ENCODE measurements around the gene TTLL7.

The TTLL7 gene, protein sequence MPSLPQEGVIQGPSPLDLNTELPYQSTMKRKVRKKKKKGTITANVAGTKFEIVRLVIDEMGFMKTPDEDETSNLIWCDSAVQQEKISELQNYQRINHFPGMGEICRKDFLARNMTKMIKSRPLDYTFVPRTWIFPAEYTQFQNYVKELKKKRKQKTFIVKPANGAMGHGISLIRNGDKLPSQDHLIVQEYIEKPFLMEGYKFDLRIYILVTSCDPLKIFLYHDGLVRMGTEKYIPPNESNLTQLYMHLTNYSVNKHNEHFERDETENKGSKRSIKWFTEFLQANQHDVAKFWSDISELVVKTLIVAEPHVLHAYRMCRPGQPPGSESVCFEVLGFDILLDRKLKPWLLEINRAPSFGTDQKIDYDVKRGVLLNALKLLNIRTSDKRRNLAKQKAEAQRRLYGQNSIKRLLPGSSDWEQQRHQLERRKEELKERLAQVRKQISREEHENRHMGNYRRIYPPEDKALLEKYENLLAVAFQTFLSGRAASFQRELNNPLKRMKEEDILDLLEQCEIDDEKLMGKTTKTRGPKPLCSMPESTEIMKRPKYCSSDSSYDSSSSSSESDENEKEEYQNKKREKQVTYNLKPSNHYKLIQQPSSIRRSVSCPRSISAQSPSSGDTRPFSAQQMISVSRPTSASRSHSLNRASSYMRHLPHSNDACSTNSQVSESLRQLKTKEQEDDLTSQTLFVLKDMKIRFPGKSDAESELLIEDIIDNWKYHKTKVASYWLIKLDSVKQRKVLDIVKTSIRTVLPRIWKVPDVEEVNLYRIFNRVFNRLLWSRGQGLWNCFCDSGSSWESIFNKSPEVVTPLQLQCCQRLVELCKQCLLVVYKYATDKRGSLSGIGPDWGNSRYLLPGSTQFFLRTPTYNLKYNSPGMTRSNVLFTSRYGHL

GRCh38 chr1:83998498-83999315 lies at the start of gene TTLL7:
TSS of gene TTLL7 (minus strand) at chr1:83999132. CDS start at chr1:83952211, 46,921 bp downstream.
- DNase-seq, result peak; percentile 79

DNA sequence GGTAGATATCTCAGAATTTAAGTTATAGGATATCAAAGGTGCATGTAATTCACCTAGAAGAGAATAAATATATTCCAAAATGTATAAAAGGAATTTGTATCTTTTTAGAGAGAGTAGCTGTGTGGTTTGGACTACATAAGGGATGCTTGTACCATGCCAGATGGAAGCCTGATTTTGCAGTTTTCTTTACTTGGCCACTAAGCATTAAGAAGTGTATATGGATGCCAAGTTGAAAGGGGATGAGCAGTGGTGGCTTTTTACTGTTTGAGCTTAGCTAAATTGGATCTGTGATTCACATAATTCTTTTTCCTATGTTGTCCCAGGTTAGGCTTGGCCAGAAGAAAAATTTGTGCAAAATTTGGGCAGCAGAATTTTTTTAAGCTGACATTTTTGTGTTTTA lies 43.5 kb upstream of the TTLL7 start:
- no peak for DNase-seq

- no peak for DNase-seq
These were observed 39.1 kb upstream of the TTLL7 start for GRCh38 chr1:84037758-84038611.

- DNase-seq, result no peak
These were observed 32.9 kb upstream of the TTLL7 start for GRCh38 chr1:84031802-84032327.

- no peak for DNase-seq
These were observed 28.4 kb upstream of the TTLL7 start for GRCh38 chr1:84027368-84027767.

DNA sequence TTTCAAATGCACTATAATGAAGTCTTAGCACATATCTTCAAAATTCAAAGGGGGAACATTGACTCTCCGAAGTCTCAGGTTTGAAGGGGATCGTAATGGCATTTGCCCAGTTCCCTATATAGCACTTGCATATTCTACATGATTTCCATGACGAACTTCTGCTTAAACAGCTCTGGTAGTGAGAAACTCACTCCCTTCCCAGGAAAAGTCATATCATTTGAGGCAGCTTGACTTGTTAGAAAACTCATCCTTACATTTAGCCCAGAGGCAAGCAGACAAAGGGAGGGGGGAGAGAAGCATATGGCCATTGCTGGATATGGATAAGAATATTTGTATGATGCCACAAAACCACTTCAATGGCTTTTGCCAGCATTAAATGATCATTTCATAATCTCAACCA lies 27.0 kb upstream of the TTLL7 start:
- no peak for DNase-seq

GRCh38 chr1:84021822-84022221 lies 22.9 kb upstream of the TTLL7 start:
- DNase-seq, result no peak

- no peak for DNase-seq
These were observed 21.2 kb upstream of the TTLL7 start for GRCh38 chr1:84020151-84020550.

GRCh38 chr1:84019217-84019616 lies 20.3 kb upstream of the TTLL7 start:
- no peak for DNase-seq

GRCh38 chr1:84013708-84014107 lies 14.8 kb upstream of the TTLL7 start:
- DNase-seq, result no peak

GRCh38 chr1:84012018-84012417 lies 13.1 kb upstream of the TTLL7 start:
- DNase-seq, result no peak

GRCh38 chr1:84010136-84010535 lies 11.2 kb upstream of the TTLL7 start:
- no peak for DNase-seq

DNA sequence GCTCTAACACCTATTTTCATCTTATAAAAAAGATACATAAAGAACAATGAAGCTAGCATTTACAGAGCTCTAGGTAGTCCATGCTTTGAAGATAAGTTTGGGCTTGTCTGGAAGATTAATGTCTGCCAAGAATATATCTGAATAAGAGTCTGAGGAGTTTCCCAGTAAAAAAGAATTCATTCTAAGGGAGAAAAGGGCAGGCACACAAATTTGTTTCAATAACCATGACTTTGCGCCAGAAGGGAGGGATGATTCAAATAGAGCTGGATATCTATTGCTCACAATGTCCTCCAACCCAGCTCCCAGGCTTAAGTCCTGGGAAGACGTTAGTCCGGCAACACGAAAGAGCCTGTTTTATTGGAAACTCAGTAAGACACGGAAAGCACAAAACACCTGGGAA lies 9.7 kb upstream of the TTLL7 start:
- DNase-seq, result no peak

- no peak for DNase-seq
These were observed 7.7 kb upstream of the TTLL7 start for GRCh38 chr1:84006591-84006990.

GRCh38 chr1:84001501-84001900 lies 2.6 kb upstream of the TTLL7 start:
- DNase-seq, result no peak

DNA sequence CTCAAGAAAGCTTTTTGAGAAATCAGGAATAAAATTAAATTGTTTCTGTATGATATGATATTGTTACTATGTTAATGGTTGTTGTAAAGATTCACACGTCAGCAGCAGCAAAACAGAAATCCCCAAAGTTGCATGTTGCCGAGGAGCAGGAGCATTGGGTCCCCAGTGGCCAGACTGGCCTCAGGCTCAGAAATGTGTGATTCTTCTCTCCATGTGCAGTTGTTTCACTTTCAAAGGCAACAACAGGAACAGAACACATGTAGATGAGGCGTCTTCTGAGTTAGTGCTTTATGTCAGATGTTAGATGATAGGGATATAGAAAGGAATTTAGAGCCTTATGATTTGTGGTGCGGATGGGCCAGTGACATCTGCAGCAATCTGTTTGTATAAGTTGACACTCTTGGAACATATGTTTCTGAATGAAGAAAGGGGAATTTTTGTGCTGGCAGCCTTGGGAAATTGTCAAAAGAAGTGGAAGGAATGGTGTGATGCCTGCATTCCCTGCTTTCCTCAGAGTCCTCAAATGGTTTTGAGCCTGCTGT lies 2.1 kb upstream of the TTLL7 start:
- DNase-seq, result peak; percentile 14

DNA sequence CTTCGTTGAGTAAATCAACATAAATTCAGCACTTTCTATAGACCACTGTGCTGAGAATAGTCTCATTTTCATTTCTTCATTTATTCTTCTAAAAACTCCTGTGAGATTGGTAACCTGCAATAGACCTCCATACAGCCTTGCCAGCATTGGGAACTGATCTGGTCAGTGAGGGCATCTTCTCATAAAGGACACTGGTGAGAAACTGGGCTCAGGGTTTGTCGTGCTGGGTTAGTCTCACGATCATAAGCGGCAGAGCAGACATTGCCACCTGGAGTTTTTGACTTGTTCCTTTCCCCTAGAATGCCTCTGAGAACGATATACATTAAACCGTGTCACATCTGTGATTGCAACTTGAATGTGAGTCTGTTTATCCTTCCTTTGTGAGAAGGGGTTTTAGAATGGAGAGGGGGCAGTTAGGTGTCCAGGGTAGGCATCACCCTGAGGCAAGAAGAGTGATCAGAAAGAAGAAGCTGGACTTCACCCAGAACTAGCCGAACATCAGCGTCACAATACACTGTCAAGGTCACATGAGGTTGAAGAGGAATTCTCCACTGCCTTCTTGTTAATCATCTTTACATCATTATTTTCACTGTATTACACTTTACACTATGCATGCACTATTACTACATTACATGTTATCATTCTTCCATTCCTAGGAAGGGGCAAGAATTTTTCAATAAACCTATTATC lies 1.4 kb upstream of the TTLL7 start:
- no peak for DNase-seq

GRCh38 chr1:83999316-83999819 lies 436 bp upstream of the TTLL7 start:
- peak; percentile 79 for DNase-seq

DNA sequence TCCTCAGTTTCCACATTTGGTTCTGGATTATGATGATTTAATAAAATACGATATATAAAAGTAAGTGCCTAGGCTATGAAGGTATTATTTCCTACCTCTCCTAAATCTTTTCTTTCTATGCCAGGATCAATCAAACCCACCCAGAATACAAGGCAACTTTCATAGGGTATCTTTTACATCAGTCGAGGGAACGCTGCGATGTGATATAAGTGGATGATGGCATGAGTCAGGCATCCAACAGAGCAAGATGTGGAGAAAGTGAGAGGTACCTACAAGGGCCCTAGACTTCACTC lies 781 bp downstream of the TTLL7 start:
- no peak for DNase-seq

DNA sequence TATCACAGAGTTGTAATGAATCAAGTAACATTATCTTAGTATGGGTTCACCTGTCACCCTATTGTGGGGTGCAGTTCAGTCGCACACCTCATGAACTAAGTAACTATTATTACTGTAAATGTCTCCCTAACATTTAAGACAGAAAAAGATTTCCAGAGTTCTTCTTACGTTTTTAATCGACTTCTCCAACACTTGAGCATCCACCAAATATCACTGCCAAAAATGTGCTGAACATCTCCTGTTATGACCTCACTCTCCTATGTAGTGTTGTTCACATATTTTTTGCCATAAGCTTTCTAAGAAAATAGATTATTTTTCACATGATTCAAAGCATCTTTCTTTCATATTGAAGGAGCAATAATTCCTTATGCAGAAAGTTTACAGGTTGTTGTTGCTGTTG lies 1.3 kb downstream of the TTLL7 start:
- no peak for DNase-seq

GRCh38 chr1:83996621-83997020 lies 2.3 kb downstream of the TTLL7 start:
- DNase-seq, result no peak

All from NCI-H1694 treated with DMSO at 0.1 percent for 48 hours (cell line).